DMS79 treated with DMSO at 0.1 percent for 48 hours (cell line): ENCODE data around the gene FBXO4.
A peak's percentile ranks its signal among the peaks of the same experiment; 100 is the strongest.
"Not testable (repeated sequence)": the region's sequence is repeated elsewhere in the genome, so short reads cannot be mapped to it uniquely, and the experiment has no call there.

Experiments
- DNase-seq: peaks from one replicate; lab custom pipeline; 2025; lab: John Stamatoyannopoulos, UW

FBXO4 gene

GRCh38 chr5:41921874-41922273 is 3.2 kb upstream of the FBXO4 start:
- no peak for DNase-seq

- no peak for DNase-seq
These were observed 582 bp upstream of the FBXO4 start for GRCh38 chr5:41924526-41924871.

DNA sequence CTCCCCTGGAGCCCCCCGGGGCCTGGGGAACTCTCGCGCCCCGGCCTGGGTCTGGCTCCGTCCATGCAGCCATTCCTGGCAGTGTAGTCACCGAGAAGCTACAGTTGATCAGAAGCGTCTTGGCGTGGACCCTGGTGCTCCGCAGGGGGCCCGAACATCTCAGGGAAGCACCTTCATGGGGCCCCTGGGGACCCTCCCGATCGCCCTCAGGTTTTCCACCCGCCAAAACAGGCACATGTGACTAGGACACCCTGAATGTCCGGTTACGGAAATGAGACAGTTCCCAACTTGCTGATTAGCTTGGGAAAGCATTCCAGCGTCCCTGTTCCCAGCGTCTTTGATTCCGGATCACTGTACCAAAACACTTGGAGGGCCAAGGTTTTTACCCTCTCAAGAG is 472 bp downstream of the FBXO4 start:
- DNase-seq, result peak; percentile 6

GRCh38 chr5:41927604-41928003 is 2.5 kb downstream of the FBXO4 start:
- DNase-seq, result no peak

DNA sequence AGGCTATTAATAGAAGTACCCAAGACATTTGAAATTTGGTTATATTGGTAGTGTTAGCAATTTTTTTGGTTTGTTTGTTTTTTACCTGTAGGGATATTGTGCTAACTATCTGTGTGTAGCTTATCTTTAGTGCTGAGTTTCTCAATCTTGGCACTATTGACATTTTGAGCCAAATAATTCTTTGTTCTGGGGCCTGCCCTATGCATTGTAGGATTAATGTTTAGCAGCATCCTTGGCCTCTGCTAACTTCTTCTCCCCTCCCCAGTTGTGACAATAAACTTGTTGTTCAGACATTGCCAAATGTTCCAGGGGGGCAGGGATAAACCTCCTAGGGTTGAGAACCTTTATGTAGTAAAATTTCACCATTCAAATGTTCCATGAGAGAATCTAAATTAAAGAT is 4.0 kb downstream of the FBXO4 start:
- DNase-seq, result no peak

- no peak for DNase-seq
These were observed 7.7 kb downstream of the FBXO4 start for GRCh38 chr5:41932770-41933169.

DNA sequence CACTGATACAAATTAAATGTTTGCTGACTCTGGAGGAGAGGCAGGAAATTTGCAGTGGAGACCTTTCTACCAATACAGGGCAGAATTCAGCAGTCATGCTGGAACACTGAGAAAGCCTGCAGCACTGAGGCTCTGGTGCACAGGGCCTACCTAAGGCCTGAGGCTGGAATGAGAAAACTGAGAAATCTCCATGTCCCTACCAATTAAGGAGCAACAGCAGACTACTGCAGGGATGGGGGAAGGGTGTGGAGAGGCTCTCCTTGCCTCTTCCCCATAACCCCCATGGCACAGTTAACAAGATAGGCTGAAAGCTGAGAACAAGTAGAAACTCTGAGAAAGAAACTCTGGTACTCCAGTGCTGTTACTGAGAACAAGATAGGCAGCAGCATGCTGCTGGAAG is 10.5 kb downstream of the FBXO4 start:
- no peak for DNase-seq

DNA sequence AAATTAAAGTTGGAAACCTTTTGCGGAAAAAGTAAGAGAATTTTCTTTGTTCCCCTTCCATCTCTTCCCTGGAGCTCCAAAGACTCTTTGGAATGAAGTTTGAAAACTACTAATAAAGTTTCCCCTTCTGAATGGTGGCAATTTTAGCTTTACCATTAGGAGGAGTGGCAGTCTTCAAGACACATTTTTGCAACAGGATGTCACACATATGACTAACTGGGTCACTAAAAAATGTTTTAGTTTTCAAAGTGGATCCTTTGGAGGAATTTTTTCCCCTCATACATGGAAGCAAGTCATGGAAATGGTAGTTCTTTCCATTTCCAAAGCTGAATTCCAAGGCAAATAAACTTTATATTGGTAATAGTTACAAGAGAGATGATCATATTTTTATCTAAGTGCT is 15.6 kb downstream of the FBXO4 start:
- DNase-seq, result no peak

DNA sequence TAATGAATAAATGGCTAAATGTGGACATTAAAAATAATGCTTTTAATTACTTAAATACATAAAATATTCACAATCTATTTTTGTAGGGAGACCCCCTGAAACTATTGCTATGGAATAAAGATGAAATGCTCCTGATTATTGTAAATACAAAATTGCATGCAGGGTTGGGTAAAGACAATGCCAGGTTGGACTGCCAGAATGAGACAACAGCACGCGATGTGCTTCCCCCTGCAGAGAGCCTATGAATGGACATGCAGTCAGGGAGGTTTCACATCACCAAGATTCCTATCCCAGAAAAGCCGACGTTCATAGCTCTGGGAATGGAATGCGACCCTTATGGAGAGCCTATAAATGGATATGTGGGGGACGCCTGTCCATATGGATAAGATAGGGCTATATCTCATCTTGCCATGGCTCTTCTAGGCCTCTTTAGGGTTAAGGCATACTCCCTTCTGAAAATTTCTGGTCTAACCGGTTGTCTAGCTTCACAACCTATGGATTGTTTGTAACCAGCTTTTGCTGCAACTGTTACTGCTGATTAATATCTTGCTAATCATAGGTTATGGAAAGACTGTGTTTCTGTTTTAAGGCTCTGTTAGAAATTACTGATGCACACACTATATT is 20.4 kb downstream of the FBXO4 start:
- DNase-seq, result not testable (repeated sequence)

DNA sequence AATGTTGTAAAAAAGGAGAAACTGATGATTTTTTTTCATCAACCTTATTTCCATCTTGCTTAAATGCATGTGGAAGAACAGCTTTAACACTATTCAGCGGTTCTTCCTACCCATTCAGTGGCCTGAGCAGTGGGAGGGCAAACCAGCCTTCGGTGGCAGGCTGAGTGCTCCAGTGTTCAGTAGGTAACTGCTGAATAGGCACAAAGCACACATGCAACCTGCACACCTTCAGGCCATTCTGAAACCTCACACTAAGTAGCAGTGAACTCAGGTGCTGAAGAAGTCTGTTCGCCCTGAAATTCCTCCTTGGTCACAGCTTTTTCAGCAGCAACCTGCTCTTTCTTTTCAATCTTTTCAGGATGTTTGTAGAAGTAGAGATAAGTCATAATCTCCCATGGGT is 26.1 kb downstream of the FBXO4 start:
- no peak for DNase-seq

GRCh38 chr5:41954286-41954685 is 29.2 kb downstream of the FBXO4 start:
- no peak for DNase-seq

DNA sequence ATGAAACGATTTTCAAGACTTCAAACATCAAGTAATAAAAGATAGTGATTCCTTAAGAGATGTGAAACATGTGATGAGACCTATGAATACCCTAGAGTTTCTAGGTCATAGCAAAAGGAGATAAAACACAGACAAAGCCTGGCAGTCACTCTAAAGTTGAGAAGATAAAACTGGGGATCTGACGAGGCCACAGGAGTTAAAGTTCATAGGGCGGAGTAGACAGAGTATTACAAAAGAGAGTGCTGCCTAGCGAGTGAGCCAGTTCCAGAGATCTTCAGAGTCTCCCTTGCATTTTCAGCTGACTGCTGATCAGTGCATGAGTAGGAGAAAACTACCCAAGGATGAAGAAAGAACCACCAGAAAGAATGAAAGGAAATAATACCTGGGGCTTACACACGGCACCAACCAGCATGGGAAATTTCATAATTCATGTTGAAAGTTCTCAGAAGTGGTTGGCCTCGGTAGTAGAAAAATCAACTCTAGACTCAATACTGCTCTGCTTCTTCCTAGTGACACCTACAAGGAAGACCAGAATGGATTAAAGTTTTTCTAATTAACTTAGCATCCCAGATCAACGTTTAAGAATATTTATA is 30.4 kb downstream of the FBXO4 start:
- no peak for DNase-seq

DNA sequence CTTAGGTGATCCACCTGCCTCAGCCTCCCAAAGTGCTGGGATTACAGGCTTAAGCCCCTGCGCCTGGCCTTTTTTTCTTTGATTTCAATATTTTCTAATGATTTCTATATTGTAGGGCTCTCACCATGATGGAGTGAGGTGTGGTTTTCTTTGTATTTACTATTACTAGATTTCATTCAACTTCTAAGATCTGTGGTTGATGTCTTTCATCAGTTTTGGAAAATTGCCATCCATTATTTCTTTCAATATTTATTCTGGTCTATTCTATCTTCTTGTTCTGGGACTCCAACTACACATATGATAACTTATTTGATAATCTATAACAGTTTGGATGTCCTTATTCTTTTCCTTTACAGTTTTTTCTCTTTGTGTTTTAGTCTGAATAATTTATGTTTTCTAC is 31.9 kb downstream of the FBXO4 start:
- no peak for DNase-seq

DNA sequence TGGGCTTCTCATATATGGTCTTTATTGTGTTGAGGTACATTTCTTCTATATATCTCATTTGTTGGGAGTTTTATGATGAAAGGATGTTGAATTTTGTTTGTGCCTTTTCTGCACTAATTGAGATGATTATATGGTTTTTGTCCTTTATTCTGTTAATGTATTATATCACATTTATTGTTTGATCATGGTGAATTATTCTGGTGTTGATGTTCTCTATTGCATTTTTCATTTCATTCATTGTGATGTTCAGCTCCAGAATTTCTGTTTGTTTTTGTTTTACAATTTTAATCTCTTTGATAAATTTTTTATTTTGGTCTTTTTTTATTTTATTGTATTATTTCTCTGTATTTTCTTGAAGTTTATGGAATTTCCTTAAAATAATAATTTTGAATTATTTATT is 35.4 kb downstream of the FBXO4 start:
- DNase-seq, result no peak

GRCh38 chr5:41961736-41962135 is 36.7 kb downstream of the FBXO4 start:
- no peak for DNase-seq

DNA sequence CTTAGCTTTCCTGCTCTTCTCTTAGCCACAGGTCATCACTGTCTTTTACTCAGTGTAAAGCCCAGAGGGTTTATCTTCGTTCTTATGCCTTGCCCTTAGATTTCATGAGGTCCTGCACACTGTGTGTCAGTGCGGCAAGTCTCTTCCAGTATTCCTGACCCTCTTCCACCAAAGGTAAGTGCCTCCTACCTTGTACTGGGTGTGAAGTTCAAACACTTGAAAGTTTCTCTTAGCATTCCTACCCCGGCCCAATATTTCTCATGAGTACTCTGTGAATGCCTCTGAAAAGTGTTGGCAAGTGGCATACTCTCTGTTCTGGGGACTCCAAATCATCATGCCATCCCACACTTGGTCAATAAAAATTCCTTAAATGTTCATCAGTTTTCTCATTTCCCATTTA is 37.4 kb downstream of the FBXO4 start:
- DNase-seq, result no peak

DNA sequence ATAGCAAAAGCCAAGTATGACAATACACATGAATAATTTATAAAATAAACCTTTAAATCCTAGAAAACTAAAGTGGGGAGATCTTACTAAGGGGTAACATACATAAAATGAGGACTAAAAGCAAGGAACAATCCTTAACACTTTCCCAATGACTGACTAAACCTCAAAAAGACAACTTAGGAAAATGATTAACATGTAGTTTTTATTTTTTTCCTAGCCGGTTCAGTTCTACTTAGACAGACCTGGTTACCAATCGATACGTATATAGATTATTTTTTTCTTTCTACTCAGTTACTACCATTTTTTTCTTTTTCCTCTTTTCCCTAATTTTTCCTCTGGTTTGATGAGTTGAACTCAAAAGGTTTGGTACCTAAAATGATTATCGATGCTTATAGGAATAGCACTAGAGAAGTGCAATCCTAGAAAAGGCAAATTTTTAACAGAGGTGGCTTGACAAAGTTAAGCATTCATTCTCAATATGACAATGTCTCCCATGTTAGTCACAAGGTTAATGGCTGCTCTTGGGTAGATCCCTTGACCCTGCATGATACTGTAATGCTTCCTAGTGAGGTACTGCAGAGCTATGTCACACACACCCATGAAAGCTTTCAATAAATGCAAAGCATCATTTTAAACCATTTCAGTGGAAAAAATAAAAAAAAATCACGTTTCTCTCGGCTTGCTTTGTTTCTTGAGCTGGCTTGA is 41.5 kb downstream of the FBXO4 start:
- DNase-seq, result no peak

DNA sequence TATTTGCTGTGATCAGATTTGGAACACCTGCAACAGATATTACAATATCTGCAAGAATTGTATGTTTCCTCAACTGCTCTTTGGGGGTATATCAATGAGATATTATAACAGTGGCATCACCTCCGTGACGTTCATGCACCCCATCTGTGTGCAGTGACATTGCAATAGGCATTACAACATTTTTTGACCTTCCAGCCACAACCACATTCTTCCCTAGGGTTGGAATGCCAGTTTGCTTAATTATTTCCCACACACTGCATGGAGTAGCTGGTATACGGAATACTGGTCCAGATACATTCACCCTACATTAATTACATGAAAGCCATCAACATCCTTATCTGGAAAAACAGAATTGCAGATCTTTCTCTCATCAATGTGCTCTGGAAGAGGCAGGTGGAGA is 42.3 kb downstream of the FBXO4 start:
- no peak for DNase-seq

DNA sequence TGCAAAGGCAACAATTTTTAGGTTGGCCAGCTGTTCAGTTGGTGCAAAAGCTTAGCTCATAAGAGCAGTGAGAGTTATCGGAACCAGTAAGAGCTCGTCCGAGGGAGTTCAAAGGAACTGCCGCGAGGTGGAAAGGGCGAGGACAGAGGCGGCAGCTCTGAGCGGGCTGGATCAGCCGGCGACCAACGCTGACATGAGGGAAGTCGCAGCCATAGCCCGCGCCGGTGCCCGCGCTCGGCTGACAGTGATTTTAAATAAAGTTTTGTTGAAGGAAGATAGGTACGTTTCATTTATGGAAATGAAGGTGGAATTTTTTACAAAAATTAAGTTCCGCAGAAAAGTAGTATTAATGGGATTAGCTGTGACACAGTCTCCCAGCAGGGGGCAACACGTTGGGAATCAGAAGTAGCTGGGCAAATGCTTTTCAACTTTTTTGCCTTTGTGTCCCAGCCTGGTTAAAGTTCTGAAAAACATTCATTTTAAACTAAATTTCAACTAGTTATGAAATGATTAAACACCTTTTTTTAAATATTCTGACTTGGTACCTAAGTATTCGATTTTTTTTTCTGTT is 43.2 kb downstream of the FBXO4 start:
- DNase-seq, result no peak

DNA sequence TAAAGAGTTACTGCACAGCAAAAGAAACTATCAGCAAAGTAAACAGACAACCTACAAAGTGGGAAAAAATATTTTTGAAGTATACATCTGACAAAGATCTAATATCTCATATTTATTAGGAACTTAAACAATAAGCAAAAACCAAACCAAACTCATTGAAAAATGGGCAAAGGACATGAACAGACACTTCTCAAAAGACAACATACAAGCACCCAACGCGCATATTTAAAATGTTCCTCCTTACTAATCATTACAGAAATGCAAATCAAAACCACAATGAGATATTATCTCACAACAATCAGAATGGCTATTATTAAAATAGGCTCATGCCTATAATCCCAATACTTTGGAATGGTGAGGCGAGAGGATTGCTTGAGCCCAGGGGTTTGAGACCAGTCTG is 48.0 kb downstream of the FBXO4 start:
- no peak for DNase-seq

- no peak for DNase-seq
These were observed 48.8 kb downstream of the FBXO4 start for GRCh38 chr5:41973887-41974286.

- DNase-seq, result no peak
These were observed 53.6 kb downstream of the FBXO4 start for GRCh38 chr5:41978676-41979075.

GRCh38 chr5:41980396-41980795 is 55.3 kb downstream of the FBXO4 start:
- no peak for DNase-seq

- no peak for DNase-seq
These were observed 55.8 kb downstream of the FBXO4 start for GRCh38 chr5:41980870-41981269.
